HEK293 (cell line): ENCODE data around the gene MBD3L3.
A peak's percentile ranks its signal among the peaks of the same experiment; 100 is the strongest.

Experiments used
- CTCF ChIA-PET: fragments of 350-600 bp; formaldehyde crosslinking; extraction: SDS; loops from one replicate; lab custom pipeline; 2021; ENCODE audit warnings: antibody characterized with exemption; lab: Yijun Ruan, JAX
- POLR2A ChIA-PET: fragments of 300-600 bp; formaldehyde crosslinking; extraction: SDS; loops from one replicate; lab custom pipeline; 2020; ENCODE audit warnings: antibody characterized with exemption, inconsistent platforms; lab: Yijun Ruan, JAX
- H3K27ac ChIP-seq: fragments of 200-500 bp; sonication (Bioruptor generic); 2 replicates; pipeline ENCODE4 v1.5.1; 2014; ENCODE audit warnings: low read depth, low read length, control low read depth, inconsistent platforms; ENCODE audit errors: extremely low read depth
- H3K36me3 ChIP-seq, 2 experiments: fragments of 200-500 bp in 1 of 2; sonication (Bioruptor generic) in 1 of 2; 1 replicate in 1 of 2; 2 replicates in 1 of 2; pipeline ENCODE4 v1.5.1; 2014 to 2017; ENCODE audit warnings: inconsistent platforms in 2 of 2, low read length in 2 of 2; ENCODE audit not compliant: control insufficient read depth in 2 of 2, insufficient read depth in 1 of 2
- H3K4me1 ChIP-seq: fragments of 200-500 bp; sonication (Bioruptor generic); 2 replicates; pipeline ENCODE4 v1.5.1; 2014; ENCODE audit warnings: mild to moderate bottlenecking, low read length, inconsistent platforms; ENCODE audit not compliant: control insufficient read depth, insufficient read depth
- H3K4me3 ChIP-seq: 2 replicates; pipeline ENCODE4 v1.5.1; 2011; ENCODE audit warnings: low read depth, mild to moderate bottlenecking, control low read depth, low read length, moderate library complexity
- H3K9me3 ChIP-seq: fragments of 200-500 bp; sonication (Bioruptor generic); 2 replicates; pipeline ENCODE4 v1.5.1; 2014; ENCODE audit warnings: low read depth, low read length, inconsistent platforms; ENCODE audit not compliant: control insufficient read depth, insufficient read depth
- FEZF1 ChIP-seq: fragments of 450-650 bp; formaldehyde crosslinking; IDR thresholded peaks from 2 replicates; pipeline ENCODE4 v1.5.1; 2016; ENCODE audit warnings: missing biosample characterization, missing genetic modification characterization
- PRDM2 ChIP-seq: fragments of 450-650 bp; formaldehyde crosslinking; IDR thresholded peaks from 2 replicates; pipeline ENCODE4 v1.5.1; 2016; ENCODE audit warnings: missing biosample characterization, missing genetic modification characterization, borderline replicate concordance
- SETDB1 ChIP-seq: IDR thresholded peaks from one replicate; pipeline ENCODE4 v1.6.1; 2017; ENCODE audit warnings: mild to moderate bottlenecking, low read length, moderate library complexity, mixed read lengths; ENCODE audit not compliant: insufficient read length
- ZNF184 ChIP-seq: fragments of 450-650 bp; IDR thresholded peaks from 2 replicates; pipeline ENCODE4 v1.5.1; 2018; ENCODE audit warnings: missing biosample characterization, mild to moderate bottlenecking, missing genetic modification characterization
- ZNF302 ChIP-seq: fragments of 450-650 bp; formaldehyde crosslinking; IDR thresholded peaks from 2 replicates; pipeline ENCODE4 v1.5.1; 2016; ENCODE audit warnings: missing biosample characterization, missing genetic modification characterization, low read depth
- ZNF341 ChIP-seq: fragments of 450-650 bp; formaldehyde crosslinking; IDR thresholded peaks from 2 replicates; pipeline ENCODE4; 2016; ENCODE audit warnings: low read depth, missing biosample characterization, missing genetic modification characterization
- ZNF501 ChIP-seq: fragments of 450-650 bp; formaldehyde crosslinking; IDR thresholded peaks from 2 replicates; pipeline ENCODE4 v1.5.1; 2016; ENCODE audit warnings: missing biosample characterization, missing genetic modification characterization
- ZNF513 ChIP-seq: fragments of 450-650 bp; IDR thresholded peaks from 2 replicates; pipeline ENCODE4 v1.5.1; 2018; ENCODE audit warnings: missing biosample characterization, missing genetic modification characterization
- ZNF639 ChIP-seq: fragments of 450-650 bp; formaldehyde crosslinking; IDR thresholded peaks from 2 replicates; pipeline ENCODE4 v1.5.1; 2016; ENCODE audit warnings: missing biosample characterization, missing genetic modification characterization
- TF ChIP-seq, protein P1 (sequence below): fragments of 450-650 bp; formaldehyde crosslinking; IDR thresholded peaks from 2 replicates; pipeline ENCODE4 v1.5.1; 2016; ENCODE audit warnings: missing biosample characterization, missing genetic modification characterization
- TF ChIP-seq, protein P2 (sequence below): fragments of 450-650 bp; formaldehyde crosslinking; IDR thresholded peaks from 2 replicates; pipeline ENCODE4 v1.5.1; 2016; ENCODE audit warnings: missing biosample characterization, missing genetic modification characterization
- TF ChIP-seq, protein P3 (sequence below): fragments of 450-650 bp; formaldehyde crosslinking; IDR thresholded peaks from 2 replicates; pipeline ENCODE4 v1.5.1; 2016; ENCODE audit warnings: missing biosample characterization, missing genetic modification characterization

The MBD3L3 gene

DNA sequence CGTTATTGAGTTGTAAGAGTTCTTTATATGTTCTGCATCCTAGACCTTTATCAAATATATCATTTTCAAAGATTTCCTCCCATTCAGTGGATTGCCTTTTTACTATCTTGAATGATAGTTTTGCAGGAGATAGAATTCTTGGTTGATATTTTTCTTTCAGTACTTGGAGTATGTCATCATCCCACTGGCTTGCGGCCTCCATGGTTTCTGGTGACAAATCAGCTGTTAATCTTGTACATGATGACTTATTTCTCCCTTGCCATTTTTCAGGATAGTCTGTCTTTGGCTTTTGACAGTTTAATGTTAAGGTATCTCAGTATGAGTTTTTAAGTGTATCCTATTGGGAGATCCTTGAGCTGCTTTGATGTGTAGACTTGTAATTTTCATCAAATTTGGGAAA is 19.5 kb upstream of the MBD3L3 start:
- H3K36me3 ChIP-seq, result peaks cover 39 to 98% of the 10 kb centered on the region in 2 experiments
- CTCF ChIA-PET, result no interaction called here

More for the DNA sequence above, 19.5 kb upstream of the MBD3L3 start:
- H3K4me3 ChIP-seq, result no peak overlapping the region
- no peak for TF ChIP-seq ZNF341 (tag by site-specific recombination)
- TF ChIP-seq, protein P1, sequence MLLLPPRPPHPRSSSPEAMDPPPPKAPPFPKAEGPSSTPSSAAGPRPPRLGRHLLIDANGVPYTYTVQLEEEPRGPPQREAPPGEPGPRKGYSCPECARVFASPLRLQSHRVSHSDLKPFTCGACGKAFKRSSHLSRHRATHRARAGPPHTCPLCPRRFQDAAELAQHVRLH (tag by site-specific recombination), result no peak
- TF ChIP-seq ZNF302 (tag by site-specific recombination), result no peak
- TF ChIP-seq ZNF501 (tag by site-specific recombination), result no peak
- TF ChIP-seq, protein P2, sequence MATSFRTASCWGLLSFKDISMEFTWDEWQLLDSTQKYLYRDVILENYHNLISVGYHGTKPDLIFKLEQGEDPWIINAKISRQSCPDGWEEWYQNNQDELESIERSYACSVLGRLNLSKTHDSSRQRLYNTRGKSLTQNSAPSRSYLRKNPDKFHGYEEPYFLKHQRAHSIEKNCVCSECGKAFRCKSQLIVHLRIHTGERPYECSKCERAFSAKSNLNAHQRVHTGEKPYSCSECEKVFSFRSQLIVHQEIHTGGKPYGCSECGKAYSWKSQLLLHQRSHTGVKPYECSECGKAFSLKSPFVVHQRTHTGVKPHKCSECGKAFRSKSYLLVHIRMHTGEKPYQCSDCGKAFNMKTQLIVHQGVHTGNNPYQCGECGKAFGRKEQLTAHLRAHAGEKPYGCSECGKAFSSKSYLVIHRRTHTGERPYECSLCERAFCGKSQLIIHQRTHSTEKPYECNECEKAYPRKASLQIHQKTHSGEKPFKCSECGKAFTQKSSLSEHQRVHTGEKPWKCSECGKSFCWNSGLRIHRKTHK (tag by site-specific recombination), result peak; percentile 24; the same call in 1 of the 2 replicates
- TF ChIP-seq, protein P3, sequence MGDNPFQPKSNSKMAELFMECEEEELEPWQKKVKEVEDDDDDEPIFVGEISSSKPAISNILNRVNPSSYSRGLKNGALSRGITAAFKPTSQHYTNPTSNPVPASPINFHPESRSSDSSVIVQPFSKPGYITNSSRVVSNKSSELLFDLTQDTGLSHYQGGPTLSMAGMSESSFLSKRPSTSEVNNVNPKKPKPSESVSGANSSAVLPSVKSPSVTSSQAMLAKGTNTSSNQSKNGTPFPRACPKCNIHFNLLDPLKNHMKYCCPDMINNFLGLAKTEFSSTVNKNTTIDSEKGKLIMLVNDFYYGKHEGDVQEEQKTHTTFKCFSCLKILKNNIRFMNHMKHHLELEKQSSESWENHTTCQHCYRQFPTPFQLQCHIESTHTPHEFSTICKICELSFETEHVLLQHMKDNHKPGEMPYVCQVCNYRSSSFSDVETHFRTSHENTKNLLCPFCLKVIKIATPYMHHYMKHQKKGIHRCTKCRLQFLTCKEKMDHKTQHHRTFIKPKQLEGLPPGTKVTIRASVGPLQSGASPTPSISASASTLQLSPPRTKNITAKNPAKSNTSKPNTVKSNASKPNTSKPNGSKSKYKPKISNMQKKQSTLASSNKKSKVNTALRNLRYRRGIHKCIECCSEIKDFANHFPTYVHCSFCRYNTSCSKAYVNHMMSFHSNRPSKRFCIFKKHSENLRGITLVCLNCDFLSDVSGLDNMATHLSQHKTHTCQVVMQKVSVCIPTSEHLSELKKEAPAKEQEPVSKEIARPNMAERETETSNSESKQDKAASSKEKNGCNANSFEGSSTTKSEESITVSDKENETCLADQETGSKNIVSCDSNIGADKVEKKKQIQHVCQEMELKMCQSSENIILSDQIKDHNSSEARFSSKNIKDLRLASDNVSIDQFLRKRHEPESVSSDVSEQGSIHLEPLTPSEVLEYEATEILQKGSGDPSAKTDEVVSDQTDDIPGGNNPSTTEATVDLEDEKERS (tag by site-specific recombination), result 0 out of 2 replicates have a peak, but pooled peaks have one; percentile 46
- TF ChIP-seq ZNF184 (tag by site-specific recombination), result 0 out of 2 replicates have a peak, but pooled peaks have one; percentile 43
- TF ChIP-seq FEZF1 (tag by site-specific recombination), result no peak
- peak; percentile 92 for TF ChIP-seq SETDB1
- TF ChIP-seq ZNF513, result no peak
- TF ChIP-seq ZNF639 (tag by site-specific recombination), result no peak
- no peak for TF ChIP-seq PRDM2 (tag by site-specific recombination)
- no peaks in the 10 kb centered on the region for H3K4me1 ChIP-seq
- POLR2A ChIA-PET, result interaction anchor here (0.7 to 1.4 kb wide), 2 partner anchors 9 to 1314 kb away, joined by 3 to 5 read pairs; partner anchors contain the start of gene ZNF557
- H3K27ac ChIP-seq, result no peak overlapping the region
- H3K9me3 ChIP-seq, result no peaks in the 10 kb centered on the region
